IMR-90 (cell line): ENCODE data around the gene TTC39B. TPM values are rescaled to one million over a fixed set of nuclear protein-coding genes. Genes with fewer than 3 reads are reported as not detected.

Source experiments
- ATAC-seq: fragments of 200-7000 bp; cut with Tn5 transposase; 2 replicates; pipeline ENCODE4 v1.9.1; 2020; ENCODE audit warnings: low read depth, mild to moderate bottlenecking, moderate library complexity
- BruUV-seq: library from RNA; stranded (reverse); fragments of 400-500 nt; replicated peaks from 2 replicates; lab custom pipeline; 2021; lab: Mats Ljungman, UMichigan
- CTCF ChIA-PET: fragments of 300-600 bp; formaldehyde crosslinking; extraction: SDS; loops from one replicate; lab custom pipeline; 2021; ENCODE audit warnings: antibody characterized with exemption; lab: Yijun Ruan, JAX
- POLR2A ChIA-PET: fragments of 300-600 bp; sonication (Branson Sonifier 250); formaldehyde crosslinking; loops from one replicate; lab custom pipeline; 2022; ENCODE audit warnings: antibody characterized with exemption; ENCODE audit not compliant: unreplicated experiment; lab: Charles Lee
- DNase-seq: peaks from one replicate; pipeline ENCODE4 v3.0.0; 2013
- H2AFZ ChIP-seq: replicated peaks from 2 replicates; pipeline ENCODE3; 2013; ENCODE audit warnings: low read length, mild to moderate bottlenecking; ENCODE audit not compliant: poor library complexity
- H2AK5ac ChIP-seq: 2 replicates; pipeline ENCODE4 v1.6.1; 2013; ENCODE audit warnings: low read depth, low read length, inconsistent platforms
- H2AK9ac ChIP-seq: replicated peaks from 2 replicates; pipeline ENCODE3; 2013; ENCODE audit warnings: mild to moderate bottlenecking, low read depth, low read length, moderate library complexity; ENCODE audit not compliant: poor library complexity
- H2BK120ac ChIP-seq: 2 replicates; pipeline ENCODE4 v1.6.1; 2013; ENCODE audit warnings: low read depth, low read length, inconsistent platforms
- H2BK15ac ChIP-seq: 3 replicates; pipeline ENCODE4 v1.6.1; 2013; ENCODE audit warnings: low read depth, low read length, inconsistent platforms
- H2BK20ac ChIP-seq: 2 replicates; pipeline ENCODE4 v1.6.1; 2013; ENCODE audit warnings: low read depth, mild to moderate bottlenecking, inconsistent platforms, low read length, moderate library complexity
- H2BK5ac ChIP-seq: 2 replicates; pipeline ENCODE4 v1.6.1; 2013; ENCODE audit warnings: mild to moderate bottlenecking, low read depth, low read length, inconsistent platforms; ENCODE audit not compliant: poor library complexity, severe bottlenecking
- H3K14ac ChIP-seq: replicated peaks from 2 replicates; pipeline ENCODE4 v1.6.1; 2013; ENCODE audit warnings: low read depth, low read length, inconsistent platforms
- H3K18ac ChIP-seq: 2 replicates; pipeline ENCODE4 v1.6.1; 2013; ENCODE audit warnings: low read depth, low read length, control low read depth
- H3K23ac ChIP-seq: 2 replicates; pipeline ENCODE4 v1.6.1; 2013; ENCODE audit warnings: low read depth, low read length, inconsistent platforms
- H3K27ac ChIP-seq: 2 replicates; pipeline ENCODE4 v1.5.1; 2013; ENCODE audit warnings: mild to moderate bottlenecking, control low read depth, low read length; ENCODE audit not compliant: insufficient read depth
- H3K27me3 ChIP-seq: 2 replicates; pipeline ENCODE4 v1.6.1; 2013; ENCODE audit warnings: low read length; ENCODE audit not compliant: control insufficient read depth, insufficient read depth
- H3K36me3 ChIP-seq: 2 replicates; pipeline ENCODE4 v1.6.1; 2013; ENCODE audit warnings: low read length, mixed read lengths; ENCODE audit not compliant: control insufficient read depth, insufficient read depth
- H3K4ac ChIP-seq: 2 replicates; pipeline ENCODE4 v1.6.1; 2013; ENCODE audit warnings: low read depth, low read length, inconsistent platforms
- H3K4me1 ChIP-seq: 2 replicates; pipeline ENCODE4 v1.6.1; 2013; ENCODE audit warnings: low read length, mixed read lengths; ENCODE audit not compliant: control insufficient read depth, insufficient read depth
- H3K4me2 ChIP-seq: 2 replicates; pipeline ENCODE4 v1.6.1; 2013; ENCODE audit warnings: low read depth, mild to moderate bottlenecking, control low read depth, low read length, moderate library complexity
- H3K4me3 ChIP-seq: 2 replicates; pipeline ENCODE4 v1.5.1; 2013; ENCODE audit warnings: low read depth, mild to moderate bottlenecking, control low read depth, low read length, moderate library complexity; ENCODE audit not compliant: insufficient read depth
- H3K56ac ChIP-seq: 2 replicates; pipeline ENCODE4 v1.6.1; 2013; ENCODE audit warnings: low read length, inconsistent platforms; ENCODE audit not compliant: insufficient read depth; ENCODE audit errors: extremely low read depth
- H3K79me1 ChIP-seq, 2 experiments: 2 replicates each; pipeline ENCODE4 v1.6.1; 2013; ENCODE audit warnings: low read length in 2 of 2, inconsistent platforms in 1 of 2, low read depth in 1 of 2
- H3K9ac ChIP-seq: 2 replicates; pipeline ENCODE4 v1.6.1; 2013; ENCODE audit warnings: low read depth, low read length, control low read depth
- H3K9me1 ChIP-seq: 2 replicates; pipeline ENCODE4 v1.6.1; 2013; ENCODE audit warnings: low read length, inconsistent platforms; ENCODE audit not compliant: insufficient read depth
- H3K9me3 ChIP-seq: 2 replicates; pipeline ENCODE4 v1.6.1; 2013; ENCODE audit warnings: low read length; ENCODE audit not compliant: control insufficient read depth, insufficient read depth
- H4K20me1 ChIP-seq: 2 replicates; pipeline ENCODE4 v1.6.1; 2013; ENCODE audit warnings: low read length, inconsistent platforms; ENCODE audit not compliant: insufficient read depth
- H4K5ac ChIP-seq: 2 replicates; pipeline ENCODE4 v1.6.1; 2013; ENCODE audit warnings: mild to moderate bottlenecking, low read depth, low read length, control low read depth
- H4K8ac ChIP-seq, 2 experiments: 2 replicates each; pipeline ENCODE4 v1.6.1; 2013; ENCODE audit warnings: low read depth in 2 of 2, low read length in 2 of 2, control low read depth in 1 of 2, inconsistent platforms in 1 of 2
- H4K91ac ChIP-seq: 2 replicates; pipeline ENCODE4 v1.6.1; 2013; ENCODE audit warnings: low read depth, low read length, inconsistent platforms; ENCODE audit not compliant: insufficient read depth
- BHLHE40 ChIP-seq: fragments of 150-350 bp; IDR thresholded peaks from 2 replicates; pipeline ENCODE4 v1.6.1; 2016; ENCODE audit warnings: mild to moderate bottlenecking, low read depth, low read length
- CEBPB ChIP-seq: IDR thresholded peaks from 2 replicates; pipeline ENCODE4 v1.6.1; 2012; ENCODE audit warnings: low read depth, low read length, improper control_type of control experiment
- CHD1 ChIP-seq: IDR thresholded peaks from 2 replicates; pipeline ENCODE4 v1.6.1; 2012; ENCODE audit warnings: low read depth, low read length, improper control_type of control experiment
- FOS ChIP-seq: fragments of 150-350 bp; IDR thresholded peaks from 2 replicates; pipeline ENCODE4 v1.6.1; 2016; ENCODE audit warnings: low read depth, low read length
- MAFK ChIP-seq: IDR thresholded peaks from 2 replicates; pipeline ENCODE4 v1.6.1; 2012; ENCODE audit warnings: low read depth, low read length, improper control_type of control experiment
- MAZ ChIP-seq: IDR thresholded peaks from 2 replicates; pipeline ENCODE4 v1.6.1; 2012; ENCODE audit warnings: low read depth, mild to moderate bottlenecking, low read length, improper control_type of control experiment, moderate library complexity, borderline replicate concordance
- MXI1 ChIP-seq: IDR thresholded peaks from 2 replicates; pipeline ENCODE4 v1.6.1; 2012; ENCODE audit warnings: low read depth, mild to moderate bottlenecking, low read length, moderate library complexity, borderline replicate concordance
- NFE2L2 ChIP-seq: fragments of 150-350 bp; IDR thresholded peaks from 2 replicates; pipeline ENCODE4 v1.6.1; 2016; ENCODE audit warnings: low read depth, mild to moderate bottlenecking, low read length
- POLR2A ChIP-seq: IDR thresholded peaks from 2 replicates; pipeline ENCODE4 v1.6.1; 2012; ENCODE audit warnings: mild to moderate bottlenecking, low read depth, low read length
- RAD21 ChIP-seq: IDR thresholded peaks from 2 replicates; pipeline ENCODE4 v1.6.1; 2012; ENCODE audit warnings: low read length, improper control_type of control experiment
- RCOR1 ChIP-seq: IDR thresholded peaks from 2 replicates; pipeline ENCODE4 v1.6.1; 2012; ENCODE audit warnings: mild to moderate bottlenecking, low read length, improper control_type of control experiment; ENCODE audit not compliant: insufficient replicate concordance
- RFX5 ChIP-seq: IDR thresholded peaks from 2 replicates; pipeline ENCODE4 v1.8.0; 2012; ENCODE audit warnings: low read depth, mild to moderate bottlenecking, low read length, moderate library complexity
- SMC3 ChIP-seq: fragments of 150-350 bp; IDR thresholded peaks from 2 replicates; pipeline ENCODE4 v1.6.1; 2016; ENCODE audit warnings: low read depth, mild to moderate bottlenecking, antibody characterized with exemption, low read length, moderate library complexity
- WGBS, 2 experiments: methylation state at CpG; one replicate each; pipeline versions ENCODE4 v1.1.5 to v1.1.7; 2013; ENCODE audit warnings: missing lambda C conversion rate in 2 of 2; ENCODE audit not compliant: insufficient read length in 1 of 2; ENCODE audit errors: extremely low coverage in 2 of 2; 5-methylcytosine and 5-hydroxymethylcytosine counted together
- dilution Hi-C: fragments of 300-500 bp; cut with HindIII; formaldehyde crosslinking; loops from one replicate; pipeline ENCODE4 v1.14.3; 2018; ENCODE audit warnings: low sequenced_read_pairs; ENCODE audit not compliant: unreplicated experiment
- in situ Hi-C: fragments of 300-500 bp; cut with MboI; formaldehyde crosslinking; loops from 3 replicates; pipeline ENCODE4 v1.14.3; 2019; ENCODE audit warnings: low sequenced_read_pairs, inconsistent platforms, mixed read lengths
- intact Hi-C: fragments of 100-400 bp; cut with micrococcal nuclease; formaldehyde crosslinking; loops from 2 replicates; pipeline ENCODE4 v1.10.0; 2022
- polyA plus RNA-seq, 3 experiments: library from polyadenylated mRNA; depleted of rRNA; stranded (reverse); fragments of >200 nt; gene quantifications; 2 replicates each; pipeline ENCODE4 v1.2.3, GENCODE V29; 2012; ENCODE audit warnings: low replicate concordance in 1 of 3
- total RNA-seq: library from RNA; depleted of rRNA; stranded (reverse); fragments of >200 nt; gene quantifications from 2 replicates; pipeline ENCODE4 v1.2.3, GENCODE V29; 2012
- TF ChIP-seq, protein P1 (sequence below): fragments of 150-350 bp; IDR thresholded peaks from 2 replicates; pipeline ENCODE4 v1.6.1; 2016; ENCODE audit warnings: low read depth, mild to moderate bottlenecking, low read length, moderate library complexity, borderline replicate concordance
- TF ChIP-seq, protein P2 (sequence below): fragments of 150-350 bp; IDR thresholded peaks from 2 replicates; pipeline ENCODE4 v1.6.1; 2017; ENCODE audit warnings: mild to moderate bottlenecking, antibody characterized with exemption, low read length, low read depth
- TF ChIP-seq, protein P3 (sequence below): conservative IDR thresholded peaks from 2 replicates; pipeline ENCODE4 v1.5.1; 2012; ENCODE audit warnings: mild to moderate bottlenecking, low read depth, low read length, improper control_type of control experiment

Gene TTC39B
- total and polyA plus RNA-seq, 2 of the 4 experiments (the other 2 are of a cell fraction) = 2.5 to 12.2 TPM

DNA sequence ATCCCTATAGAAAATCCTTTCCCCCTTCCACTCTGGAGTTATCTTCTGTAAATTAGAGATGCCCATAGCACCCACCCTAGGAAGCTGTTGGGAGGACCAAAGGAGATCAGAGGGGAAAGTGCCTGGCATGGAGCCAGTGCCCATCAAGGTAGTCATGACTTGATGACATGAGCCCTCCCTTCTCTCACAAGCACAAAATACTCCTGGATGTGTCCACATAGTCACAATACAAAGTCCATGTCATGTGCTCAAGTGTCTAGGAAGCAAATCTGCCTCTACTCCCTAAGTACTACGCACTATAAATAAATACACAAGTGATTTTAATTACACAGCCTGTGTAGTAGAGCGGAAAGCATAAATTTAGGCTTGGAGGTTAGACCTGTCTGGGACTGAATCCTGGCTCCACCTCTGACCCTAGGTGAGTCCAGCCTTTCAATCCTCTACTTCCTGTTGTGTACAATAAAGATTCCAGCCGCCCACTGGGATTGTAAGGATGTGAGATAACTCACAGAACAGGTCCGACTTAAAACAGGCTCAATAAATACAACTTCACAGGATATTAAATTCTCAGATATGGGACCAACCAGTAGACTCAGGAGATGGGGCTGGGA lies 30.6 kb downstream of the TTC39B start:
- peaks cover 10% of the 10 kb centered on the region for H3K9me1 ChIP-seq
- H2BK20ac ChIP-seq = no peak overlapping the region
- H3K9me3 ChIP-seq = no peaks in the 10 kb centered on the region
- H3K4me3 ChIP-seq = no peak overlapping the region
- H3K27me3 ChIP-seq = no peaks in the 10 kb centered on the region
- no peak overlapping the region for H3K56ac ChIP-seq
- no CpG with 5 or more reads among the region's 4 CpGs for WGBS, 2 experiments
- in situ Hi-C loops = no loop called here
- H3K18ac ChIP-seq = no peak overlapping the region
- H3K36me3 ChIP-seq = 0 out of 2 replicates have a peak, but pooled peaks cover 2% of the 10 kb centered on the region
- H2BK5ac ChIP-seq = no peak overlapping the region
- no peak overlapping the region for H4K91ac ChIP-seq
- no peak overlapping the region for H4K8ac ChIP-seq
- no peak overlapping the region for H3K14ac ChIP-seq
- no peak overlapping the region for H2AK5ac ChIP-seq
- H2AK9ac ChIP-seq = no peak overlapping the region
- no peak overlapping the region for H4K5ac ChIP-seq
- ChIA-PET POLR2A (no interaction called here), CTCF (no interaction called here)
- dilution Hi-C loops = no loop called here
- ATAC-seq = no peak
- H3K4me1 ChIP-seq = no peaks in the 10 kb centered on the region
- no peak overlapping the region for H3K4me2 ChIP-seq
- H3K79me1 ChIP-seq = peaks cover 29 to 38% of the 10 kb centered on the region in 2 experiments
- intact Hi-C loops = loop anchor here (5.0 kb wide), 1 partner anchor 331 kb away; no protein-coding TSS in a partner anchor
- DNase-seq = no peak
- H3K4ac ChIP-seq = no peak overlapping the region
- H2BK120ac ChIP-seq = no peak overlapping the region
- peaks cover 8% of the 10 kb centered on the region; the same call in 1 of the 2 replicates for H4K20me1 ChIP-seq
- H3K27ac ChIP-seq = no peak overlapping the region
- no TSS peak for BruUV-seq
- H3K9ac ChIP-seq = no peak overlapping the region
- no peak overlapping the region for H3K23ac ChIP-seq
- no peak for TF ChIP-seq CHD1
- no peak for TF ChIP-seq MAFK
- no peak for TF ChIP-seq MAZ
- no peak for TF ChIP-seq NFE2L2
- TF ChIP-seq SMC3 = no peak
- no peak for TF ChIP-seq RFX5
- TF ChIP-seq POLR2A = no peak
- TF ChIP-seq BHLHE40 = no peak
- TF ChIP-seq RAD21 = no peak
- TF ChIP-seq FOS = no peak
- TF ChIP-seq, protein P1, sequence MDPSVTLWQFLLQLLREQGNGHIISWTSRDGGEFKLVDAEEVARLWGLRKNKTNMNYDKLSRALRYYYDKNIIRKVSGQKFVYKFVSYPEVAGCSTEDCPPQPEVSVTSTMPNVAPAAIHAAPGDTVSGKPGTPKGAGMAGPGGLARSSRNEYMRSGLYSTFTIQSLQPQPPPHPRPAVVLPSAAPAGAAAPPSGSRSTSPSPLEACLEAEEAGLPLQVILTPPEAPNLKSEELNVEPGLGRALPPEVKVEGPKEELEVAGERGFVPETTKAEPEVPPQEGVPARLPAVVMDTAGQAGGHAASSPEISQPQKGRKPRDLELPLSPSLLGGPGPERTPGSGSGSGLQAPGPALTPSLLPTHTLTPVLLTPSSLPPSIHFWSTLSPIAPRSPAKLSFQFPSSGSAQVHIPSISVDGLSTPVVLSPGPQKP = no peak
- TF ChIP-seq, protein P2, sequence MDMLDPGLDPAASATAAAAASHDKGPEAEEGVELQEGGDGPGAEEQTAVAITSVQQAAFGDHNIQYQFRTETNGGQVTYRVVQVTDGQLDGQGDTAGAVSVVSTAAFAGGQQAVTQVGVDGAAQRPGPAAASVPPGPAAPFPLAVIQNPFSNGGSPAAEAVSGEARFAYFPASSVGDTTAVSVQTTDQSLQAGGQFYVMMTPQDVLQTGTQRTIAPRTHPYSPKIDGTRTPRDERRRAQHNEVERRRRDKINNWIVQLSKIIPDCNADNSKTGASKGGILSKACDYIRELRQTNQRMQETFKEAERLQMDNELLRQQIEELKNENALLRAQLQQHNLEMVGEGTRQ = no peak
- no peak for TF ChIP-seq MXI1
- no peak for TF ChIP-seq RCOR1
- TF ChIP-seq, protein P3, sequence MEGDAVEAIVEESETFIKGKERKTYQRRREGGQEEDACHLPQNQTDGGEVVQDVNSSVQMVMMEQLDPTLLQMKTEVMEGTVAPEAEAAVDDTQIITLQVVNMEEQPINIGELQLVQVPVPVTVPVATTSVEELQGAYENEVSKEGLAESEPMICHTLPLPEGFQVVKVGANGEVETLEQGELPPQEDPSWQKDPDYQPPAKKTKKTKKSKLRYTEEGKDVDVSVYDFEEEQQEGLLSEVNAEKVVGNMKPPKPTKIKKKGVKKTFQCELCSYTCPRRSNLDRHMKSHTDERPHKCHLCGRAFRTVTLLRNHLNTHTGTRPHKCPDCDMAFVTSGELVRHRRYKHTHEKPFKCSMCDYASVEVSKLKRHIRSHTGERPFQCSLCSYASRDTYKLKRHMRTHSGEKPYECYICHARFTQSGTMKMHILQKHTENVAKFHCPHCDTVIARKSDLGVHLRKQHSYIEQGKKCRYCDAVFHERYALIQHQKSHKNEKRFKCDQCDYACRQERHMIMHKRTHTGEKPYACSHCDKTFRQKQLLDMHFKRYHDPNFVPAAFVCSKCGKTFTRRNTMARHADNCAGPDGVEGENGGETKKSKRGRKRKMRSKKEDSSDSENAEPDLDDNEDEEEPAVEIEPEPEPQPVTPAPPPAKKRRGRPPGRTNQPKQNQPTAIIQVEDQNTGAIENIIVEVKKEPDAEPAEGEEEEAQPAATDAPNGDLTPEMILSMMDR = no peak
- no peak for TF ChIP-seq CEBPB
- no peak overlapping the region for H2AFZ ChIP-seq
- no peak overlapping the region for H2BK15ac ChIP-seq
